ENCODE measurements around the gene MAJIN. TPM values are rescaled to one million over a fixed set of nuclear protein-coding genes. Genes with fewer than 3 reads are reported as not detected.

Gene MAJIN
- total RNA-seq, 4 donors from 2014 or later = not detected

- H3K27ac ChIP-seq = no peak overlapping the region
- no peaks in the 10 kb centered on the region for H3K27me3 ChIP-seq
- TF ChIP-seq POLR2A (IDR thresholded peaks at IDR 0.05) (no peak), CTCF (IDR thresholded peaks at IDR 0.05) (no peak)
- peaks cover 0 to 96% (median 0%) of the 10 kb centered on the region in 3 donors for H3K36me3 ChIP-seq
- H3K9me3 ChIP-seq = no peaks in the 10 kb centered on the region
- no peak for DNase-seq
- H3K4me3 ChIP-seq = no peak overlapping the region
- no peaks in the 10 kb centered on the region for H3K4me1 ChIP-seq
Measured at GRCh38 chr11:64902102-64902900, 69.6 kb downstream of the MAJIN start.

- no peak for TF ChIP-seq CTCF (IDR thresholded peaks at IDR 0.05)
- TF ChIP-seq POLR2A (IDR thresholded peaks at IDR 0.05) = no peak
- Histone ChIP-seq H3K27me3 (no peaks in the 10 kb centered on the region), H3K4me1 (no peaks in the 10 kb centered on the region), H3K36me3 (peaks cover 0 to 93% (median 0%) of the 10 kb centered on the region in 3 donors), H3K9me3 (no peaks in the 10 kb centered on the region), H3K27ac (no peak overlapping the region), H3K4me3 (no peak overlapping the region)
- DNase-seq = no peak
Measured at GRCh38 chr11:64900774-64901173, 71.1 kb downstream of the MAJIN start.

GRCh38 chr11:64900263-64900678 is 71.6 kb downstream of the MAJIN start:
- Histone ChIP-seq H3K27ac (no peak overlapping the region), H3K36me3 (peaks cover 0 to 90% (median 0%) of the 10 kb centered on the region in 3 donors), H3K27me3 (no peaks in the 10 kb centered on the region), H3K4me3 (no peak overlapping the region), H3K9me3 (no peaks in the 10 kb centered on the region), H3K4me1 (no peaks in the 10 kb centered on the region)
- no peak for DNase-seq
- no peak for TF ChIP-seq CTCF (IDR thresholded peaks at IDR 0.05)

GRCh38 chr11:64898541-64898940 is 73.4 kb downstream of the MAJIN start:
- Histone ChIP-seq H3K4me3 (no peak overlapping the region), H3K9me3 (no peaks in the 10 kb centered on the region), H3K27ac (no peak overlapping the region), H3K27me3 (no peaks in the 10 kb centered on the region), H3K4me1 (peaks cover 0 to 12% (median 0%) of the 10 kb centered on the region in 4 donors), H3K36me3 (peaks cover 0 to 83% (median 0%) of the 10 kb centered on the region in 3 donors)
- TF ChIP-seq CTCF (IDR thresholded peaks at IDR 0.05) = no peak
- TF ChIP-seq POLR2A (IDR thresholded peaks at IDR 0.05) = no peak
- no peak for DNase-seq

GRCh38 chr11:64898076-64898445 is 73.8 kb downstream of the MAJIN start:
- Histone ChIP-seq H3K4me3 (no peak overlapping the region), H3K27ac (no peak overlapping the region), H3K27me3 (no peaks in the 10 kb centered on the region), H3K4me1 (peaks cover 0 to 12% (median 0%) of the 10 kb centered on the region in 4 donors), H3K36me3 (peaks cover 0 to 78% (median 0%) of the 10 kb centered on the region in 3 donors), H3K9me3 (no peaks in the 10 kb centered on the region)
- no peak for DNase-seq
- TF ChIP-seq CTCF (IDR thresholded peaks at IDR 0.05) = no peak
- TF ChIP-seq POLR2A (IDR thresholded peaks at IDR 0.05) = no peak
